AG10803 (cell line): ENCODE measurements around the gene CKLF.
"Not testable (repeated sequence)": the region's sequence is repeated elsewhere in the genome, so short reads cannot be mapped to it uniquely, and the experiment has no call there.

Experiments used
- DNase-seq: peaks from one replicate; pipeline ENCODE4 v3.0.0; 2010; ENCODE audit warnings: low read depth
- H3K4me3 ChIP-seq: 2 replicates; pipeline ENCODE4 v1.5.1; 2011; ENCODE audit warnings: mild to moderate bottlenecking, low read length, control low read depth
- CTCF ChIP-seq: conservative IDR thresholded peaks from 2 replicates; pipeline ENCODE4 v1.5.1; 2011; ENCODE audit warnings: mild to moderate bottlenecking, low read length, control low read depth, inconsistent platforms

Gene CKLF

DNA sequence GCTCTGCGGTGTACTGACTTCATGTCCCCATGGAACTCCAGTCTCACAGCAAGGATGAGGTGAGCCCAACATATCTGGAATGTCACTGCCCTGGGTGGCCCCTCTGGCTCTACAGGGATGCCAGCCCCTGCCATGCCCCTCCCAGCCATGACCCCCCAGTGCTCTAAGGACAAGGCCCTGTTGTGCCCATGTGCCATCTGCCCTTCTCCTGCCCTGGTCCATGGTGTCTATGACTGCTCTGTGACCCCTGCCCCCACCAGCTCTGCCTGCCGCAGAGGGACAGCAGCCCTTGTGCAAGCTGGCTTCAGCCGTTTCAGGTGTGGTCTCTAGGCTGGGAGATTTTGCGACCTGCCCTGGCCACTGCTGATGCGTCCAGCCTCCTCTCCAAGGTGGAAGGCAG lies 42.8 kb upstream of the CKLF start:
- no peak for DNase-seq
- no peak for TF ChIP-seq CTCF
- H3K4me3 ChIP-seq, result no peak overlapping the region

DNA sequence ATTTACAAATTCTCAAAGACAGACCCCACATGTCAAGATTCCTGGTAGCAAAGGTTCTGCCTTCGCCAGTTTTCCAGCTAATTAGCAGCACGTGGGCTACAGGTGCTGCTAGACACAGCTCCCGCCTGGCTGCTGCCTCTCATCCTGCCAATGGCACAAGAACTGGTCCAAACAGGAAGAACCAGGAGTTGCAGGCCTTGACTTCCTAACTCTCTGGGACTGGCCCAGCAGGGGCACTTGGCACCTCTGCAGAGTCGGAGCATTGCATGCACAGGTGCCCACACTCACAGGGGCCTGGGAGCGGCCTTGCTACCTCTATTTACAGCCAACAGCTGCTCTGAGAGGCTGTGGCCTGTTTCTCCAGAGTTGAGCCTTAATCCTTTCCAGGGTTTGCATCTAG lies 42.1 kb upstream of the CKLF start:
- TF ChIP-seq CTCF, result no peak
- no peak for DNase-seq
- H3K4me3 ChIP-seq, result no peak overlapping the region

DNA sequence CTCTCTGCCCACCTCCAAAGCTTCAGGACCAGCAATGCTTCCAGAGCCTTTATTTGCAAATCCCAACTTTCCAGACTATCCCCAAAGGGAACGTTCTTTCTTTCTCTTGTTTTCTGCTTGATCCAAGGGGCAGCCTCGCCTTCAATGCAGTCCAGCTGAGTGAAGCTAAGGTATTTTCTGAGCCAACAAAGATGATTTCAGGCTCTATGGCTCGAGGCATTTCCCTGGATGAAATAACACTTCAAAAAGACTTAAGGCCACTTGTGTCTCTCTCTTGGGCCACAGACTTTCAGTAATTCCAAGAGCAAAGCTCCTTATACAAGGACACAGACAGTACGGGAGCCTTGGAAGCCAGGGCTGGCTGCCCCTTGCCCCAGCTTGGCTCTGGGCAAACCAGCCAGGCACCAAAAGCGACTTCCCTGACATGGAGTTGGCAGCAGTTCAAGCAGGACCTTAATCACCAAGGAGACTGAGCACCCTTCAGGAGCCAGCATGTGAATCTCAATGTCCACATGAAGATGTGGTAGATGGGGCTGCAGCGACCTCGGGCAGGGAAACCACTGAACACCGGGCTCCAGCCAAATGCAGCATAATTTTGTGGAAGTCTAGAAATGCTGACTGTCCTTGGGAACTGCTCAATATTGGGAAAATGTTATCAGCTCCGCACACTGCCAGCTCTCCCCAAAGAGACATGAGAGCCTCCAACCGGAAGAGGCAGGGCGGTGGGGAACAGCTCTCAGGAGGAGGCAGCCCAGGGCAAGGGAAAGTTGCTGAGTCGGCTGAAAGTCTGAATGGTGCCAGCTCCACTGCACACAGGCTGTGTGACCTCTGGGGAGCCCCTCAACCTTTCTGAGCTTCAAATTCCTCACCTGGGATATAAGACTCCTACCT lies 41.4 kb upstream of the CKLF start:
- no peak for DNase-seq
- H3K4me3 ChIP-seq, result no peak overlapping the region

DNA sequence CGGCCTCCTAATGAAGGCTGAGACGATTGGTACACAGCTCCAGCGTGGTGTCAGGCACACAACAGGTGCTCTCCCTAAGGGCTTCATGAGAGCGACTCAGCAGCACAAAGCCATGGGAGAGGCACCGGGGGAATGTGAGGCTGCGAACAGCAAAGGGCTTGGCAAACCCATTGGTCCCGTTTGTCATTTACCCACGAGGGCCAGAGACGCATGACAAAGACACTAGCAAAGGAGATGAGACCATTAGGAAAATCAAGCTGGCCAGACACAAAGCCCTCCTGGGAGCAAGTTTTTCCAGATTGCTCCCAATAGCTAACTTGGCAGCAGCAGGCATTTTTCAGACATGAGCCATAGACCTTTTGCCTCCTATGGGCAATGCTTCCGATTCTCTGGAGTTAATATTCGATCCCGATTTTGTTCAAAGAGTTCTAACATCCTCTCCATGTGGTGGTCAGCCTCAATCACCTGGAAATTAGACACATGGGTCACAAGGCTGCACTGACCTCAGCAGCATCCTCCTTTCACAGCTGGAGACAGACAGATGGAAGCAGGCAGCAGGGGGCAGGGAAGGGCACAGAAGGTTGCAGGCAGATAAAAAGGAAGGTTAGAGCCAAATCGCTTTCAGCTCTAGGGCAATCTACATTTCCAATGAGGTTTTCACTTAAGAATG lies 40.6 kb upstream of the CKLF start:
- DNase-seq, result peak; percentile 86
- TF ChIP-seq CTCF, result peak; percentile 19
- no peak overlapping the region for H3K4me3 ChIP-seq

More for the DNA sequence above, 41.4 kb upstream of the CKLF start:
- TF ChIP-seq CTCF, result no peak

DNA sequence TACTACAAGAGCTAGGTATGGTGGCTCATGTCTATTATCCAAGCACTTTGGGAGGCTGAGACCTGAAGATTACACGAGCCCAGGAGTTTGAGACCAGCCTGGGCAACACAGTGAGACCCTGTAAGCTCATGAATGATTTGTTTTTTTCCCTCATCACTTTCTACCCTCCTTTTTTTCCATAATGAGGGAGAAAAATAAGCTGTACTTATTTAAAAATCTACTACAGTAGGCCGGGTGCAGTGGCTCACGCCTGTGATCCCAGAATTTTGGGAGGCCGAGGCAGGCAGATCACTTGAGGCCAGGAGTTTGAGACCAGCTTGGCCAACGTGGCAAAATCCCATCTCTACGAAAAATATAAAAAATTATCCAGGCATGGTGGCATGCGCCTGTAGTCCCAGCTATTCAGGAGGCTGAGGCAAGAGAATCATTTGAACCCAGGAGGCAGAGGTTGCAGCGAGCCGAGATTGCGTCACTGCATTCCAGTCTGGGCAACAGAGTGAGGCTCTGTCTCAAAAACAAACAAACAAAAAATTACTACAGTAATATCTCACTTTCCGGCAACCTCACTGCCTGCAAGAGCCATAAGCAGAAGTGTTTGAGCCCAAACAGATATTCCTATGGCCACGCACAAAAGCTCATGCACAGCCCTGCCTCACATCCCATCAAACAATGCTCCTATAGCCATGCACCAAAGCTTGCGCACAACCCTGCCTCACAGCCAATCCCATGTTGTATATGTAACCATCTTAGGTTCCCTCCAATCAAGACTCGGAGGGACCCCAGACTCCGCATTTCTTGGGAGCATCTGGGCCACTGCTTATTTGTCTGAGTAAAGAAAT lies 39.9 kb upstream of the CKLF start:
- no peak overlapping the region for H3K4me3 ChIP-seq
- TF ChIP-seq CTCF, result no peak
- peak; percentile 71 for DNase-seq

- TF ChIP-seq CTCF, result no peak
- H3K4me3 ChIP-seq, result no peak overlapping the region
- DNase-seq, result no peak
Observed at GRCh38 chr16:66513111-66513723, 39.2 kb upstream of the CKLF start.

DNA sequence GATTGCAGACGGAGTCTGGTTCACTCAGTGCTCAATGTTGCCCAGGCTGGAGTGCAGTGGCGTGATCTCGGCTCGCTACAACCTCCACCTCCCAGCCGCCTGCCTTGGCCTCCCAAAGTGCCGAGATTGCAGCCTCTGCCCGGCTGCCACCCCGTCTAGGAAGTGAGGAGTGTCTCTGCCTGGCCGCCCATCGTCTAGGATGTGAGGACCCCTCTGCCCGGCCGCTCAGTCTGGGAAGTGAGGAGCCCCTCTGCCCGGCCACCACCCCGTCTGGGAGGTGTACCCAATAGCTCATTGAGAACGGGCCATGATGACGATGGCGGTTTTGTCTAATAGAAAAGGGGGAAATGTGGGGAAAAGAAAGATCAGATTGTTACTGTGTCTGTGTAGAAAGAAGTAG lies 38.0 kb upstream of the CKLF start:
- not testable (repeated sequence) for DNase-seq, H3K4me3 ChIP-seq

DNA sequence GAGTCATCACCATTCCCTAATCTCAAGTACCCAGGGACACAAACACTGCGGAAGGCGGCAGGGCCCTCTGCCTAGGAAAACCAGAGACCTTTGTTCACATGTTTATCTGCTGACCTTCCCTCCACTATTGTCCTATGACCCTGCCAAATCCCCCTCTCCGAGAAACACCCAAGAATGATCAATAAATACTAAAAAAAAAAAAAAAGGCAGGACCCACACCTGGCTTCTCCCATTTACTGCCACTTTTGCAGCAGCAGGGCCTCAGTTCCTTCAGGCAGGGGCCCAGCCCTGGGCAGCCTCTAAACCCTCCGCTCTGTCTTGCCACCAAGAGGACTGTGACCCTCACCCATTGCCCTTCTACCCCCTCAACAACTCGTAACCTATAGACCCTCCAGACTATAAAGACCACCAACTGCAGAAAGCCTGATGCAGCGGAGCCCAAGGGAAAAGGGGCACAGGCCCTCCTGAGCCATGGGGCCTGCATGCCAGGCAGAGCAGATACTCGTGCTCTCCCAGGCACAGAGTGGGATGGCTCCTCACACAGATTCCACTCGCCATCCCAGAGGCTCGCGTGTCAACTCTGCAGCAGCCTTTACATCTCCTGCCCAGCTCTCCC lies 37.3 kb upstream of the CKLF start:
- DNase-seq, H3K4me3 ChIP-seq: not testable (repeated sequence)
